NT2/D1 (cell line): Measurements from ENCODE around the gene PELI1.

Experiments
- SUZ12 ChIP-seq: IDR thresholded peaks from 2 replicates; pipeline ENCODE4 v1.6.1; 2011; ENCODE audit not compliant: insufficient read length, insufficient read depth; ENCODE audit errors: extremely low read depth
- YY1 ChIP-seq: IDR thresholded peaks from 2 replicates; pipeline ENCODE4 v1.6.1; 2011; ENCODE audit not compliant: insufficient read length, insufficient read depth
- ZNF274 ChIP-seq: IDR thresholded peaks from 2 replicates; pipeline ENCODE4 v1.6.1; 2011; ENCODE audit warnings: mild to moderate bottlenecking, low read depth, low read length

DNA sequence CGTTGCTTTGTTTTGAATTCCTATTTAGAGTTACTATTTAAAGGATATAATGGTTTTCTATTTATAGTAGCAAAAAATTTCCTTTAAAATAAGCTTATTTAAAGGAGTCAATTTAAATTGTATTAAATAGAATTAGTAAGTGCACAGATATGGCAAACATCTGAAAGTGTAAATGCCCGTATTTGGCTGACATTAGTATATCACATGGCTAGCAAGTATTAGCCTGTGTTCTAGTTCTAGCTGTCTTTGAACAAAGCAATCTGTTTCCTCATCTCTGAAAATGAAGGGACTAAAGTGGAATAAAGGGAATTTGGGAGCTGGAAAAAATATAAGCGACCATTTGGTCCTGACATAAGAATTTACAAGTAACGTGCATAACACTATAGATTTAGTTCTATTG, 32.2 kb downstream of the PELI1 start:
- TF ChIP-seq YY1 (no peak), ZNF274 (no peak), SUZ12 (no peak)
